NCI-H510A treated with DMSO at 0.1 percent for 48 hours (cell line): Measurements from ENCODE around the gene SLC43A1.
A peak's percentile ranks its signal among the peaks of the same experiment; 100 is the strongest.

Source experiments
- DNase-seq: peaks from one replicate; lab custom pipeline; 2025; lab: John Stamatoyannopoulos, UW

Gene SLC43A1

DNA sequence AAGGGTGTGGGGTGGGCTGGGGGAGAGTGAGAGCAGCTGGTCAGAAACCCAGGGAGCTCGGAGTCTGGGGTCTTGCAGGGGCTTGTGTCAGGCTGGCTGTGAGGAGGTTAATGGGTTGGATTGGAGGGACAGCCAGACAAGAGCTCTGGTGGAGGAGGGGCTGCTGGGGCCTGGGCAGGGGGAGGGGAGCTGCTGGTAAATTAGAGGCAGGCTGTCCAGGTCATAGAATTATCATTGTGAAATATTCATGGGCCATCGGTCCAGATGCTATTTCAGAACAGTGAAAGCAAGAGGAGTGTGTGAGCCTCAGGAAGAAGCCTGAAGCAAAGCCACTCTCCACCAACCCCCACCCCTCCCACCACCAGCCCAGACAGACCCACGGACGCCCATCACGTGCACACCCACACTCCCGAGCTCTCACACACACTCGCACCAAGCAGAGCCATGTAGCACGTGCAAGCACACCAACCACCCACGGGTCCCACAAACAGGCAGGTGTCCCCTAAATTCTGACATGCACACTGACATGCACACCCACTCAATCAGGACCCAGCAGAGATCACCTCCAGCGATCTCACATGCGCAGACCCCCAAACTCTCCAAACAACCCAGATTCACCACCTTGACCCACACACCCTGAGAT, 36.4 kb downstream of the SLC43A1 start:
- DNase-seq = no peak

DNA sequence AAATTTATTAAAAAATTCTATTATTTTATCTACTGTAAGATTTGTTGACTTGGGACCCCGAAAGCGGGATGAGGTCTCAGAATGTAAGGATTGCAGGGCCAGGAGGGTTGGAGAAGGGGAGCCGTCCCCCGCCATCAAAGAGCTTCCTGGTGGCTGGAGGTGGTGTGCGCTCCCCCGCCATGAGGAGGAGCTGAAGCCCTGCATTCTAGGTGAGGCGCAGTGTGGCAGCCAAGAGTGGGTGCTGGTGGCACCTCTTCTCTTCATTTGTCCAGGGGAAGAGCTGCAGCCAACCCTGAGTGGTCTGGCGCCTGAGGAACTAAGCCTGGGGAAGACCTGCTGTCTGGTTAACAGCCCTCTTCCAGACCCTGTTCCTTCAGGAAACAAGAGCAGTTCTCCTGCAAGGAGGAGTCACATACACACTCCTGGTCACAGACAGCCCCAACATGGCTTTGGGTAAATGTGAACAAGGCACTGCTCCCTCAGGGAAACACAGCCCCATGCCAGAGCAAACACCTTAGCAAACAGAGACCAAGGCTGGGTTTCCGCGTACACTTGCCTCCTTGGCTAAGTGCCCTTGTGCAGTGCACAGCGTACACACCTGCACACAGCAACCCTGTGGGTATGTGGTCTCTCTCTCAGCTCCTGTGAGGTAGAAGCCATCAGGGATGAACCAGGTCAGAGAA, 37.9 kb downstream of the SLC43A1 start:
- no peak for DNase-seq

DNA sequence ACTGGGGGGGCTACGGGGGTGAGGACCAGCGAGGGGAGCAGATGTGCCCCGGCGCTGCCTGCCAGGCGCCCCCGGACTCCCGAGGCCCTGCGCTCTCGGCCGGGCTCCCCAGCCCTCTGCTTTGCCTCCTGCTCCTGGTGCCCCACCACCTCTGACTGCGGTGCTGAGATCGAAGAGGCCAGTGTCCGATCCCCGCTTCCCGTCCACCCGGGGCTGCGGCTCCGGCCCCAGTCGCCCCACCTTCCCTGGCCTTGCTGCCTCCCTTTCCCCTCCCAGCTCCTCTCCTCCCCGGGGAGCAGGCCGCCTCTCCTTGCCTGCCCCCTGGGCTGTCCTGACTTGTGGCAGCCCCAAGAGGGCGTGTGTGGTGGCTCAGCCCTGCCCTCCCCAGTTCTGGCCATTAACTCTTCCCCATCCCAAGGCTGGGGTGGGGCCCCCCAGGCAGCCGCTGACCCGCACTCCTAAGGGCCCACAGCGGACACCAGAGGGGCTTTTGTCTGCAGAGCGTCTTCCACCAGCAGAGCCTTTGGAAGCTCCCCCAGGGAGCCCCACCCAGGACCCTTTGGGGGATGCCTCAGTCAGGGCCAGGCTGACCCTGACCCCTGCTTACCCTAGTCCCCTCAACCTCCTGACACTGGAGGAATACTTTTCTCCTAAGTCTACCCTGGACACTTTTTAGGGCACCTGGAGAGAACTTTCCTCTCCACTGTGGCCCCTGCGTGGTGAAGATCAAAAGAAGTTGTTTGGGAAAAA, 38.6 kb downstream of the SLC43A1 start:
- no peak for DNase-seq

DNA sequence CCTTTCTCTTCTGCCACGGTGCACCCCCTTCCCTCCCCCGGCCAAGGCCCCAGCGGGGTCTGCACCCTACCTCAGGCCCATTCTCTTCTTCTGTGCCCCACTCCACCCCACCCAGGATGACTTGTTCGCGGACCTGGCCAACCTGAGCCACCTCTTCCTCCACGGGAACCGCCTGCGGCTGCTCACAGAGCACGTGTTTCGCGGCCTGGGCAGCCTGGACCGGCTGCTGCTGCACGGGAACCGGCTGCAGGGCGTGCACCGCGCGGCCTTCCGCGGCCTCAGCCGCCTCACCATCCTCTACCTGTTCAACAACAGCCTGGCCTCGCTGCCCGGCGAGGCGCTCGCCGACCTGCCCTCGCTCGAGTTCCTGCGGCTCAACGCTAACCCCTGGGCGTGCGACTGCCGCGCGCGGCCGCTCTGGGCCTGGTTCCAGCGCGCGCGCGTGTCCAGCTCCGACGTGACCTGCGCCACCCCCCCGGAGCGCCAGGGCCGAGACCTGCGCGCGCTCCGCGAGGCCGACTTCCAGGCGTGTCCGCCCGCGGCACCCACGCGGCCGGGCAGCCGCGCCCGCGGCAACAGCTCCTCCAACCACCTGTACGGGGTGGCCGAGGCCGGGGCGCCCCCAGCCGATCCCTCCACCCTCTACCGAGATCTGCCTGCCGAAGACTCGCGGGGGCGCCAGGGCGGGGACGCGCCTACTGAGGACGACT, 39.3 kb downstream of the SLC43A1 start:
- DNase-seq = no peak

DNA sequence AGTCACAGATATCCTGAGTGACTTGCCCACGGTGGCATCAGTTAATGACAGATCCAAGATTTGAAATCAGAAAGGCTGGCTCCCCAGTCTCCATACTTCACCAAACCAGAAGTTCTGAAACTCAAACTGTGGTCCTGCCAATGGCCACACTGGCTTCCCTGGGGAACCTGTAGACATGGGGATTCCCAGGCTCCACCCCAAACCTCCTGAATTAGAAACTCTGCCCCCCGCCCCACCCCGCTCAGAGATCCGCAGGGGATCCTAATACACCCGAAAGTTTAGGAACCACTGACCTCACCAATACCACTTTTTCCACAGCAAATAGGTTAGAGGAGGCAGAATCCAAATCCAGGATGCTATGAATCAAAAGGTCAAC, 39.8 kb downstream of the SLC43A1 start:
- no peak for DNase-seq

DNA sequence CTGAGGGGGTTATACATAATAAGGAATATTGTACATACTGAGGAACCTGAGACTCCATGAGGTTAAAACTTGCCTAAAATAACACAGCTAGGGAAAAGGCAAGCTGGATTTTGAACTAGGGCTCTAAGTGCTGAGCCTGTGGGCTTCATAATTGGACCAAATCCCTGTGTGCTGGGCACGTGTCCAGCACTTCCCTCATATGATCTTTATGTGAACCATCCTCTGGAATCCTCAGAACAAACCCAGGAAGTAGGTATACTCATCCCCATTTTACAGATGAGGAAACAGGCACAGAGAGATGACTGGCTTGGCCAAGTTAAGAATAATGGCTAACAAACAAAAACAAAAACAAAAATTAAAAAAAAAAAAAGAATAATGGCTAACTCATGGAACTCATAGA, 40.3 kb downstream of the SLC43A1 start:
- DNase-seq = no peak

DNA sequence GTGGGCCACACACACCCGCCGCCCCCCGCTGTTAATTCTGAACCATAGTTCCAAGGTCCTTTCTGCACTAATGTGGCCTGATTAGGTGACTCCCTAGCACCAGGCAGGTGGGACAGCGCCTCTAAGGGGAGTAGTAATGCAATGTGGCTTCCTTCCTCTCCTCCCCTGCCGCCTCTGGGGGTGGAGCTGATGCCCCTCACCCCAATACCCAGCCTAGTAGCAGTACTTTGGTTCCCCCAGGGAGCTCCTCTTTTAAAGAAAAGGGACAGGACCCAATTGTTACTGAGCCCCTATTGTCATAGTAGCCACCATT, 40.7 kb downstream of the SLC43A1 start:
- no peak for DNase-seq

DNA sequence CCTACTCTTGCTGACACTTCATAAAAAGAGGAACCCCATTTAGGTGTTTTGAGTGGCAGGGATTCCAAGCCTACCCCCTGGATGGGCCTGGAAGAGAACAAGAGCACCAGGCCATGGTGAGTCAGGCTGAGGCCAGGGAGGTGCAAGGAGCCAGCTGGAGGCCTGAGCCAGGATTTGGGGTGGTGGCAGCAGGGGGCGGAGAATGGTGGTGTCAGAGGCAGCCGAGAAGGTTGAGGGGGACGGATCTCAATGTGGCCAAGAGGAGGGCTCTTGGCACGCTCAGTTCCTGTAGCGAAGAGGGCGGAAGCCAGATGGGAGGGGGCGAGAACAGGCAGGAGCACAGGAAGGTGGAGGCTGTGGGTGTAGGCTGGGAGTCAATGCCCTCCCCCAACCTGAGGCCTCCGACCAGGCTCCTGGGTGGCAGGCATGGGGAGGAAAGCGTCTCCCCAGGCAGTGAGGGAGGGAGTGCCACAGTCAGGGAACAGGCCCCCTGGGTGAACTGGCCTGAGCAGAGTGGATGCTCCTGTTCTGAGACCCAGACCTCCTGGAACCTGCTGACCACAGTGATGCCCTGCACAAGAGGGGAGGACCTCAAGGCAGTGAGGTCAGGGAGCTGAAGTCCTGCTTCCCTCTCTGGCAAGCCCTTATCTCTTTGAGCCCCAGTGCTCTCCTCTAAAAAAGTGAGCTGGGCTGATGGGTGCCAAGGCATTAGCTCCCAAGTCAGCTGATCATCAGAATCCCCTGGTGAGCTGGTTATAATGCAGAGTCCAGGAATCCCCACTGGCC, 41.3 kb downstream of the SLC43A1 start:
- DNase-seq = no peak

DNA sequence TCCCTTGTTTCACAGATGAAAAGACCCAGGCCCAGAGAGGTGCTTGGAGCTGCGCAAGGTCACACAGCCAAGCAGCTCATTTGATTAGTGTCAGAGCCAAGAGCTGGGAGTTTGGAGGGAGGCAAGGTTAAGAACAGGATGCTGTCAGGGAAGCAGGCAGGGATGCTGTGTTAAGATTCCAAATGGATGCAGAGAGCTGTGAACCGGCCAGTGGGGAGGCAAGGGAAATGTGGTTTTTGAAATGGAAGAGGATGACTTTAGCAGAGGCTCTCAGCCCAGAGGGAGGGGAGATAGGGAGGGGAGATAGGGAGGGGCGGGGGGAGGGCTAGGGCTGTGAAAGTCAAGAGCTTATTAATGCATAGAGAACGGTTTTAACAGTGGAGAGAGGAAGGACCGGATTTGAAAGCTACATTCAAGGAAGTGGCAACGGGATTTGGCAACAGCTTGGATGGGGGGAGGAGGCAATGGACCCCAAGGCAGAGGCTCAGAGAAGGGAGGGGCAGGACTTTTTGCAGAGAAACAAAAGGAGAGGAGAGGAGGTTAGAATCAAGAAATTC, 42.1 kb downstream of the SLC43A1 start:
- no peak for DNase-seq

DNA sequence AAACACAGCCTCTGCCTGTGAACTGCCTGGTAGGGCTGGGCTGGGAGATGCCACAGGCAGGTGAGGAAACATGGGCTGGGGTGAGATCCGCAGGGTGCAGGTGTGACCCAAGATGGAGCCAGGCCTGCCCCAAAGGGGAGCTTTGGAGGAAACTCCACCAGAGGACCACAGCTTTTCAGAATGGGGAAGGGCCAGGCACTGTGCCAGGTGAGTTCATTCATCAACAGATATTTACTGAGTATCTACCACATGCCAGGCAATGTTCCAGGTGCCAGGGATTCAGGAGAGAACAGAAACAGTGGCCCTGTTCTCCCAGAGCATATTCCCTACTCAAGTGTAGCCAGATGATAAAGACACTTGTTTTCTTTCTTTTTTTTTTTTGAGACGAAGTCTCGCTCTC, 44.0 kb downstream of the SLC43A1 start:
- DNase-seq = no peak

DNA sequence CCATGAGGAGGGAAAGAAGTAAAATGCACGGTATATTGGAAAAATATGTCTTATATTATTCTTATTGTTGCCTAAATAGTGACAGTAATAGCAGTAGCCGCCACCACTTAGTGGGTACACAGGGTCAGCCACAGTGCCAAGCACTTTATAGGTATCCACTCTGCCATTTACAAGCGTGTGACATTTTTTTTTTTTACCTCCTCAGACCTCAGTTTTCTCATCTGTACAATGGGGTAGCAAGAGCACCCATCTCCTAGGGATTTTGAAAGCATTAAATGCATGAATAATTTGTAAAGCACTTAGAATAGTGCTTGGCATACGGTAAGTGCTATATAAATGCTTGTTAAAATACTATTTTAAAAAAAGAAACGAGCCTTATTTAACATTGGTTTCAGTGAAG, 46.2 kb downstream of the SLC43A1 start:
- DNase-seq = no peak

DNA sequence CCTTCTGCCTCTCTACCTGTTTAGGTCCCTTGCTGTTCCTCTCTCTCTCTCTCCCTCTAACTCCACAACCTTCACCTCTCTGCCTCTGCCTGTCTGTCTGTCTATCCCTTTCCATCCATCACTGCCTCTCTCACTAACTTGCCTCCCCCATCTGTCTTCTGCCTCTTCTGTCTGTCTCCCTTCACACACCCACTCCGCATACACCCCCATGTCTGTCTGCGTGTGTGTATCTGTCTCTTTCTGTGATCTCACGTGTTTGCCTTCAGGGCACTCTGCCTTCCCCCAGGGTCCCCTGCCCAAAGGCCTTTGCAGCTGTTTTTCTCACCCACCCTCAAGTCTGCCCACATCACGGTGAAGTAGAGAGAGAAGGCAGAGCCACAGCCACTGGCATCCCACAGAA, 47.2 kb downstream of the SLC43A1 start:
- DNase-seq = no peak

DNA sequence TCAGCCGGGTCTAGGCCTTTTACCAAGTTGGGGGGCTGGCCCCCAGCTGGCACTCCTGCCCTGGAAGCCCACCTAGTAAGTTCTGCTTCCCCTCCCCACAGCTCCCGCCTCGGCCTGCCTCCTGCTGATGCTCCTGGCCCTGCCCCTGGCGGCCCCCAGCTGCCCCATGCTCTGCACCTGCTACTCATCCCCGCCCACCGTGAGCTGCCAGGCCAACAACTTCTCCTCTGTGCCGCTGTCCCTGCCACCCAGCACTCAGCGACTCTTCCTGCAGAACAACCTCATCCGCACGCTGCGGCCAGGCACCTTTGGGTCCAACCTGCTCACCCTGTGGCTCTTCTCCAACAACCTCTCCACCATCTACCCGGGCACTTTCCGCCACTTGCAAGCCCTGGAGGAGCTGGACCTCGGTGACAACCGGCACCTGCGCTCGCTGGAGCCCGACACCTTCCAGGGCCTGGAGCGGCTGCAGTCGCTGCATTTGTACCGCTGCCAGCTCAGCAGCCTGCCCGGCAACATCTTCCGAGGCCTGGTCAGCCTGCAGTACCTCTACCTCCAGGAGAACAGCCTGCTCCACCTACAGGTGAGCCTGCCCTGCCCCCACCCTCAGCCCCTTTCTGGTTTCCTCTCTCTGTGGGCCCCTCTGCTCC, 47.9 kb downstream of the SLC43A1 start:
- peak; percentile 77 for DNase-seq

DNA sequence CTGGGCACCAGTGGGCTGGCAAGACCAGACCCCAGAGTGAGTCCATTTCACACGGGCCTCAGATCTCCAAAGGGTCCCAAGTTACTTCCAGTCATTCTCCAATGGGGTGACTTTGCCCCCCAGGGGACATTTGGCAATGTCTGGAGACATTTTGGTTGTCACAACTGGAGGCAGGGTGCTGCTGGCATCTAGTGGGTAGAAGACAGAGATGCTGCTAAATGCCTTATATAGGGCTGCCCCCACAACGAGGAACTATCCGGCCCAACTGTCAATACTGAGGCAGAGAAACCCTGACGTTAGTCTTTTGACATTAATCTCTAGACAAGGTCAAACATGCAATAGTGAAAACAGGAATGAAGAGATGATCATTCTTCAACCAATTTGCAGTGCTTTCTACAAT, 48.8 kb downstream of the SLC43A1 start:
- no peak for DNase-seq

DNA sequence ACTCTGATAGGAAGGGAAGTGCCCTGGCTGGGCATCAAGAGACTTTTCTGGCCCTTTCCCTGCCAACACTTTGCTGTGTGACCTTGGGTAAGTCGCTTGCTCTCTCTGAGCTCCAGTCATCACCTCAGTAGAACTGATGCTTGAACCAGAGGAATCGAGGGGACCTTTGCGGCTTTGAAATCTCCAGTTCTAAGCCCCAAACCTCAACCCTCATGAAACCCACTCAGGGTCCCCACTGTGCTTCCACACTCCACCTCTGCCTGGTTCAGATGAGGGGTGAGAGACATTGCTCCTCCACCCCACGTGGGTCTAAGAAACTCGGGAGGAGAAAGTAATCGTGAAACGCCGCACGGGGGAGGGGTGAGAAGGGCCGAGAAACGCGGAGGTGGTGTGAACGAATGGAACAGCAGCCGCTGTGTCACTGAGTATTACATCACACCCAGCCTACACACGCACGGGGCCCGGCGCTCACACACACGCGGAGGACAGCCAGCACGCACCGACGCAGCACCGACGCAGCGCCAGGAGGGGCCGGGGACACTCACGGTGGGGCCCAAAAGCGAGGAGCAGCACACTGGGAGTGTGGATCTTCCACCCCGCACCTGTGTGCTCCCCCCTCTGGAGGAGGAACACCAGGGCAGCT, 50.8 kb downstream of the SLC43A1 start:
- DNase-seq = no peak

DNA sequence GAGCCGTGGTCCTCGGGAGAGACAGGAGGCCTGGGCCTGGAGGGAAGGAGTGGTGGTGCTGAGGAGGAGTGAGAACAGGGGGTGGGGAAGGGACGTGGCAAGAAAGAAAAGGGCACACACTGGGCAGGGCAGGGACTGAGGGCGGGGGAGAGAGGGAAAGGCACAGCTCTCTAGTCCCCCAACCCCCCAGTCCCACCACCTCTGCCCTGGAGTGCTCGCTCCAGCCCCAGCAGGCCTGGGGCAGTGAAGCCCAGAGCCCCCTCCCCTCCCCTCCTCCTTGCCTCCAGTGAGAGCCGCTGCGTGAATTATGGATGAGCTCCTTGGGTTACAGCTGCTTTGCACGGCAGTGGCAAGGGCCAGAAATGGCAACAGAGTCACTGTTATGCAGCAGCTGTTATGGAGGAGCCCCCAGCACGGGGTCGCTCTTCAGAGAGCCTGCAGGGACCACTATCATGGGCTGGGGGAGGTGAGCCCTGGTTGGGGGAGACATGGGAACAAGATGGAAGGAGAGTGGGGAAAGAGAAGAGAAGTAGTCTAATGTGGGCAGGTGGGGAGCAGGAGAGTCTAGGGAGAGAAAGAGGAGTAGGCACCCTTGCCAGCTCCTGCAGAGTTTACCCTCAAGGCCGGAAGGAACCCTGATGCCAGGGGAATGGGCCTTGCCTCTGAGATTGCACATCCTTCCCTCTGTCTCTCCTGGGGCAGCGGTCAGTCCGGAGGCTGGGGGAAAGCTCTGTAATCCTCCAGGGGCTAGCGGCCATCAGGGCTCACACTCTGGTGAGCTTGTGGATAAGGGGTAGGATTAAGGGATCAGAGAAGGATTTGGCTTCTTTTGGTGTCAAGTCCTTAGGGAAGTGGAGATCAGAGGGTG, 51.6 kb downstream of the SLC43A1 start:
- DNase-seq = no peak

DNA sequence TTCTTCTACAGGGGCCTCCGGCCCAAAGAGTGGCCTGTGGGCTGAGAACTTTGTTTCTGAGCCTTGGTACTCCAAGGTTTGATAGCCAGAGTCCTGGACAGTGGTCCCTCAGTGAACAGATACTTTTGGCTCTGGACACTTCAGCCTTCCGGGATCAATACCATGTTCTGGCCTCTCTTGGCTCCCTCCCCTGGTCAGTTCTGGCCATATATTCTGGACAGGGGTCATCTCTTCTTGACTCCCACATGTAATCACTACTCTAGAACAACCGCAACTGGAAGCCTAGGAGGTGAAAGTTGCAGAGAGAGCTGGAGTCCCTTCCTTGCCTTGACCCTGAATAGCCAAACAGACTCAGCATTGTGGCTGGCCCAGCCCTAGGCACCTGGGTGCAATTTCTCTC, 52.9 kb downstream of the SLC43A1 start:
- no peak for DNase-seq

DNA sequence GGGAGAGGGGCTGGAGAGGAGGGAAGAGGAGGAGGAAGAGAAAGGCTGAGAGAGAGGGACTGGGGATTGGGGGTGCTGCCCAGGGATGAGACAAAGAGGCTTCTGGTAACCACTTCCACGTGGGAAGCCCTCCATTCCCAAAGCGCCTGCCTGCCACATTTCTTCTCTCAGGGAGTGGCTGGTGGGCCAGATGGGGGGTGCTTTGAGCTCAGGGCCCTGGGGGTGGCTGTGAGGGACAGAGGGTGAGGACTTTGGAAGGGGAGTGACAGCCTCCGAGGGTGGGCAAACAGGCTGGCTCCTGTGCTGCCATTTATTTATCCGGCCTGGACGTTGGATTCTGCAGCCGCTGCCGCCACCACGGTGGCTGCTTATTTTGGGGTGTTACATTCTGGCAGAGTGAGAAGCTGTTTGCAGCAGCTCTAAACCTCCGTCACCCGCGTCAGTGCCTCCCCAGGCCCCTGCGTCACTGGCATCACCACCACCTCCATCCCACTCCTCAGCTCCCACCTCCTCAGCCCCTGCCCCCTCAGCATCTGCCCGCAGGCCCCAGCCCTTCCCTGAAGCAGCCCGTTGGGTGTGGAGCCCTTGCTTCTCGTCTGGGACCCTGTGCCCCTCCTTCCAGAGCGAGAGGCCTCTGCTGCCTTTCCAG, 53.5 kb downstream of the SLC43A1 start:
- no peak for DNase-seq
